ENCODE data around the gene LDLRAD3.

Gene LDLRAD3

GRCh38 chr11:36002796-36003195 is 58.9 kb downstream of the LDLRAD3 start:
- TF ChIP-seq, protein P1, sequence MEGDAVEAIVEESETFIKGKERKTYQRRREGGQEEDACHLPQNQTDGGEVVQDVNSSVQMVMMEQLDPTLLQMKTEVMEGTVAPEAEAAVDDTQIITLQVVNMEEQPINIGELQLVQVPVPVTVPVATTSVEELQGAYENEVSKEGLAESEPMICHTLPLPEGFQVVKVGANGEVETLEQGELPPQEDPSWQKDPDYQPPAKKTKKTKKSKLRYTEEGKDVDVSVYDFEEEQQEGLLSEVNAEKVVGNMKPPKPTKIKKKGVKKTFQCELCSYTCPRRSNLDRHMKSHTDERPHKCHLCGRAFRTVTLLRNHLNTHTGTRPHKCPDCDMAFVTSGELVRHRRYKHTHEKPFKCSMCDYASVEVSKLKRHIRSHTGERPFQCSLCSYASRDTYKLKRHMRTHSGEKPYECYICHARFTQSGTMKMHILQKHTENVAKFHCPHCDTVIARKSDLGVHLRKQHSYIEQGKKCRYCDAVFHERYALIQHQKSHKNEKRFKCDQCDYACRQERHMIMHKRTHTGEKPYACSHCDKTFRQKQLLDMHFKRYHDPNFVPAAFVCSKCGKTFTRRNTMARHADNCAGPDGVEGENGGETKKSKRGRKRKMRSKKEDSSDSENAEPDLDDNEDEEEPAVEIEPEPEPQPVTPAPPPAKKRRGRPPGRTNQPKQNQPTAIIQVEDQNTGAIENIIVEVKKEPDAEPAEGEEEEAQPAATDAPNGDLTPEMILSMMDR (IDR thresholded peaks at IDR 0.05; ENCODE audit: extremely low read depth, missing control alignments), result no peak

DNA sequence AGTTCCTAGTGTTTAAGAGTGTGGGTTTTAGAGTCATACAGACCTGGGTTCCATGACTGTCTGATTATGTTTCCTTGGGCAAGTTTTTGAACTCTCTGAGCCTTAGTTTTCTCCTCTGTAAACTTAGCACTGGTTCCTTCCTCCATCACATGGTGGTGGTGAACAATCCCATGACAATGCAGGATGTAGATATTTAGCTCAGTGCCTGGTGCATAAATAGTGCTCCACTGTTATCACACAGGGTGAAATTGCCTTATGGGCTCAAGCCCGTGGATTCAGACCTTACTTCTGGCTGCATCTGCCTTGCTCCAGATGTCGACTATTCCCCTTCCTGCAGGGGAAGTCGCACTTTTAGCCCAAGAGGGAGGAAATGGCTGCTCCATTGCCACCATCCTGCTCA is 62.7 kb downstream of the LDLRAD3 start:
- no peak for DNase-seq (ENCODE audit: low spot score)
- TF ChIP-seq, protein P1 (IDR thresholded peaks at IDR 0.05; ENCODE audit: extremely low read depth, missing control alignments), result no peak

More at GRCh38 chr11:36002796-36003195, 58.9 kb downstream of the LDLRAD3 start:
- no peak for DNase-seq (ENCODE audit: low spot score)

- DNase-seq (ENCODE audit: low spot score), result no peak
Observed at GRCh38 chr11:36007127-36007655, 63.3 kb downstream of the LDLRAD3 start.

DNA sequence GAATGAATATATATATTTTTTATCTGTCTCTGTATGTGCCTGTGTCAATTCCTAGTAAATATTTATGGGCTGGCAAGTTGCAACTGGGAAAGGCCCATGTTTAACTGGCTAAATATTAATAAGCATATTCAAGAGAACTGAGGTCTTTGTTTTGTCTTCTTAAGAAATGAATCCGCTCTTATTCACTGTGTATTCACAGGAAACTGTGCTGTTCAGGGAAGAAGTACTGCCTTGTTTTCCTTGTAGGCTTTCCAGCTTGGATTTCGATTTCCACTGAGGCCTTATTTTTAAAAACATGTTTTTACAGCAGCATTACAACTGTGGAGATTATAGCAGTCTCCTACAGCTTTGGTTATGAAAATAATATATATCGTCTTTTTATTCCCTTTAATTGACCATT is 64.7 kb downstream of the LDLRAD3 start:
- TF ChIP-seq, protein P1 (IDR thresholded peaks at IDR 0.05; ENCODE audit: extremely low read depth, missing control alignments), result no peak
- DNase-seq (ENCODE audit: low spot score), result no peak

More at GRCh38 chr11:36007127-36007655, 63.3 kb downstream of the LDLRAD3 start:
- TF ChIP-seq, protein P1 (IDR thresholded peaks at IDR 0.05; ENCODE audit: extremely low read depth, missing control alignments), result no peak

GRCh38 chr11:36009473-36009872 is 65.6 kb downstream of the LDLRAD3 start:
- DNase-seq (ENCODE audit: low spot score), result no peak
- TF ChIP-seq, protein P1 (IDR thresholded peaks at IDR 0.05; ENCODE audit: extremely low read depth, missing control alignments), result no peak

DNA sequence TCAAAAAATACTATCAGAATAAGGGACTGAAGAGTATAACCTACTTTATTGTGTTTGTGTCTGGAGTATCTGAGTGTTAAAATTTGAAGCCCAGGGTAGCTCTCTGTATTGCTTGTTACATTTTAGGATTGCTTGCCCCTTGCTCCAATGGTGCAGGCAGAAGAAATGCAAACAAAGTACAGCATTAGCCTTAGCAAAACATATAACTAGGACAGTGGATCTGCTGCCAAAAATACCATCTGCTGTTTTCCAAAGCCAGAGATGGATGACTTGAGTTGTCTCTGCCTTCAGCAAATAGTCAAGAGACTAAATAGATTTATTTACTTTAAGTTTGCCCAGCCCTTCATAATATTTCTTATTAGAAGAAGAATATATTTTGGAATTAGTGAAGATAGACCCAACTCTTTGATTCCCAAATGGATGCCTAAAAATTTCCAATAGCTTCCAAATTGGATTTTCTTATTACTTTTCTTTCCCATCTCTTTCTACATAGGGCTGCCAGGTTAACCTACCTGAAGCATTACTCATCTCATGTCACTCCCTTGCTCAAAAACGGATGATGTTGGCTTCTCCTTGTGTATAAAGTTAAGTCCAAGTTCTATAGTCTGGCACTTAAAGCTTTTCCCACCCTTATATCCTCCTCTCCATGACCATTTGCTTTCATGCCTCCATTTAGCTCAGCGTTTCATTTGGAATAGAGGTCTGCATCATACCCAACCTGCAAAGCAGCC is 66.3 kb downstream of the LDLRAD3 start:
- TF ChIP-seq, protein P1 (IDR thresholded peaks at IDR 0.05; ENCODE audit: extremely low read depth, missing control alignments), result no peak
- no peak for DNase-seq (ENCODE audit: low spot score)

DNA sequence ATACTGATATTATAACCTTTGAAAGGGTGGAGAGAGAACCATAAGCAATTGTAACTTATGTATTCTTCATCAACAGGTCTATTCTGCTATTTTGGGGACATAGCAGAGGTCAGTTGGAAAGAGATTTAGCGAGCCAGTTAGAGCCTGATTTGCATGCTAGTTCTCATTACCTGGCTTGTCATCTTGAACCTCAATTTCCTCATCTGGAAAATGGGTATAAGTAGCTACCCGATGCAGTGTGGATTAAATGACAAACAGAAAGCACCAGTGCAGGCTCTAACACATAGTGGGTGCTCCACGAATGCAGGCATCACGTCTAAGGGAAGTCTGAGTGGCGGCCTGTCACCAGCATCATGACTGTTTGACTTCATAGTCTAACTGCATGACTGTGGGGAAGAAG is 67.7 kb downstream of the LDLRAD3 start:
- TF ChIP-seq, protein P1 (IDR thresholded peaks at IDR 0.05; ENCODE audit: extremely low read depth, missing control alignments), result no peak

More for the DNA sequence above, 67.7 kb downstream of the LDLRAD3 start:
- DNase-seq (ENCODE audit: low spot score), result no peak

Measured in GM20000 (cell line).